ENCODE results near the gene TRAF3IP1.

DNA sequence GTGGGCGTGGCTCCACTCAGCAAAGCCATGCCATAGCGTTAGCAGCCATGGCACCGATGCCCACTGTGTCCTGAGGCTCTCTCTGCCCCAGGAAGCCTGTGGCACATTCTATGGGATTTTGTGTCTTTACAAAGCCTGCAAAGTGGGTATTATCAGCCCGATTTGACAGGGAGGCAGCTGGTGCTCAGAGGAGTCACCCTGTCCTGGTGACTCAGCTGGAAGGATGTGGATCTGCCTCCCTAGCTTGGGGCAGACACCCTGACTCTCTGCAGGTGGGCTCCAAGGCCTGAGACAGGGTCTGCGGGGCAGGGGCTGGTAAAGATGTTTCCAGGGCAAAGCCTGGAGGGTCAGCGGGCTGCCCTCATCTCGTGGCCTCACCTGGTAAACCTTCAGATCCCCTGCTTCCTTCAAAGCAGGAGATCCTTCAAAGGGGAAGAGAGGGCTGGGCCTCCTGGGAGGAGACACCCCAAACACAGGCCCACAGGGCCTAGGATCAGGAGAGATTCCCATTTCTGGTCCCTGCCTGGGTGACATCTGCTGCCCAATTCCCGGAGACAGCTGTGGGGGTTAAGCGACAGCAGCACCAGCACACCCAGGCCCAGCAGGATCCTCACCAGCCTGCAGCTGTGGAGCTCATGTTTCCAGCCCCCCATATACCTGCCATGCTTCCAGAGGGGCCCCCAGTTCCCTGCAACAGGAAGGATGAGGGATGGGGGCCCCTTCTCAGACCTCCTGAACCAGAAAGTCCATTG is 103.4 kb downstream of the TRAF3IP1 start:
- TF ChIP-seq, protein P1, sequence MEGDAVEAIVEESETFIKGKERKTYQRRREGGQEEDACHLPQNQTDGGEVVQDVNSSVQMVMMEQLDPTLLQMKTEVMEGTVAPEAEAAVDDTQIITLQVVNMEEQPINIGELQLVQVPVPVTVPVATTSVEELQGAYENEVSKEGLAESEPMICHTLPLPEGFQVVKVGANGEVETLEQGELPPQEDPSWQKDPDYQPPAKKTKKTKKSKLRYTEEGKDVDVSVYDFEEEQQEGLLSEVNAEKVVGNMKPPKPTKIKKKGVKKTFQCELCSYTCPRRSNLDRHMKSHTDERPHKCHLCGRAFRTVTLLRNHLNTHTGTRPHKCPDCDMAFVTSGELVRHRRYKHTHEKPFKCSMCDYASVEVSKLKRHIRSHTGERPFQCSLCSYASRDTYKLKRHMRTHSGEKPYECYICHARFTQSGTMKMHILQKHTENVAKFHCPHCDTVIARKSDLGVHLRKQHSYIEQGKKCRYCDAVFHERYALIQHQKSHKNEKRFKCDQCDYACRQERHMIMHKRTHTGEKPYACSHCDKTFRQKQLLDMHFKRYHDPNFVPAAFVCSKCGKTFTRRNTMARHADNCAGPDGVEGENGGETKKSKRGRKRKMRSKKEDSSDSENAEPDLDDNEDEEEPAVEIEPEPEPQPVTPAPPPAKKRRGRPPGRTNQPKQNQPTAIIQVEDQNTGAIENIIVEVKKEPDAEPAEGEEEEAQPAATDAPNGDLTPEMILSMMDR (IDR thresholded peaks at IDR 0.05): no peak
- no peak for TF ChIP-seq POLR2A (IDR thresholded peaks at IDR 0.05; ENCODE audit: low read depth)
